Measurements from ENCODE around the gene APOL6. TPM values are rescaled to one million over a fixed set of nuclear protein-coding genes. Genes with fewer than 3 reads are reported as not detected.

Gene APOL6
- total RNA-seq, 2 donors from 2014 or later = 8.7 to 14.6 TPM

DNA sequence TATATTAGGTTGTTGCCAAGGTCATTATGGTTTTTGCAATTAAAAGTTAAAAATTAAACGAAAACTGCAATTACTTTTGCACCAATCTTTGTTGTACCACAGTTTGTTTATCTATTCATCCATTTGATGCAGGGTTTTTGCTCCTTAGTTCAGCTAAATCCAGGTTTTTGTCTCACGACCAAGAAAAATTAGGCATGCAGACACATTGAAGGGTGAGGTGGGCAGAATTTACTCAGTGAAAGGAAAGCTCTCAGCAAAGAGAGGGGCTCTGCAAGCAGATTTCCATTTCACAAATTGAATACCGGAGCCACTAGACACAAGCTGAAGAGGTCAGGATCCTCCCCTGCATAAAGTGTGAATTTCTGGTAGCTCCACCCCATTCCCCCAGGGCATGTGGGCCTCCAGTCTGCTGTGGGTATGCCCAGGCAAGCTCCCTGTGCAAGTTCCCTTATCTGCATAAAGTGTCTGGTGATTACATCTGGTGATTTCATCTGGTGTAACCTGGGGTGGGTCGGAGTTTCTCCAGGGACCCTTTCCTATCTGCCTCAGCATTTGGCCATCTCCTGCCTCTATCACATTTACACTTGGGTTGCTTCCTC is 33.3 kb downstream of the APOL6 start:
- Histone ChIP-seq H3K27me3 (replicated peaks; ENCODE audit: insufficient read depth) (no peaks in the 10 kb centered on the region), H3K4me1 (replicated peaks) (no peaks in the 10 kb centered on the region), H3K27ac (no peak overlapping the region), H3K4me3 (no peak overlapping the region), H3K9me3 (no peaks in the 10 kb centered on the region), H3K36me3 (no peaks in the 10 kb centered on the region)
- WGBS = 81% methylated on average over 4 of the region's 4 CpGs
- no peak for TF ChIP-seq POLR2AphosphoS5 (IDR thresholded peaks at IDR 0.05)
- TF ChIP-seq, protein P1, sequence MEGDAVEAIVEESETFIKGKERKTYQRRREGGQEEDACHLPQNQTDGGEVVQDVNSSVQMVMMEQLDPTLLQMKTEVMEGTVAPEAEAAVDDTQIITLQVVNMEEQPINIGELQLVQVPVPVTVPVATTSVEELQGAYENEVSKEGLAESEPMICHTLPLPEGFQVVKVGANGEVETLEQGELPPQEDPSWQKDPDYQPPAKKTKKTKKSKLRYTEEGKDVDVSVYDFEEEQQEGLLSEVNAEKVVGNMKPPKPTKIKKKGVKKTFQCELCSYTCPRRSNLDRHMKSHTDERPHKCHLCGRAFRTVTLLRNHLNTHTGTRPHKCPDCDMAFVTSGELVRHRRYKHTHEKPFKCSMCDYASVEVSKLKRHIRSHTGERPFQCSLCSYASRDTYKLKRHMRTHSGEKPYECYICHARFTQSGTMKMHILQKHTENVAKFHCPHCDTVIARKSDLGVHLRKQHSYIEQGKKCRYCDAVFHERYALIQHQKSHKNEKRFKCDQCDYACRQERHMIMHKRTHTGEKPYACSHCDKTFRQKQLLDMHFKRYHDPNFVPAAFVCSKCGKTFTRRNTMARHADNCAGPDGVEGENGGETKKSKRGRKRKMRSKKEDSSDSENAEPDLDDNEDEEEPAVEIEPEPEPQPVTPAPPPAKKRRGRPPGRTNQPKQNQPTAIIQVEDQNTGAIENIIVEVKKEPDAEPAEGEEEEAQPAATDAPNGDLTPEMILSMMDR (IDR thresholded peaks at IDR 0.05) = no peak
- TF ChIP-seq POLR2A (IDR thresholded peaks at IDR 0.05) = no peak
- no peak for DNase-seq (ENCODE audit: low spot score)
- intact Hi-C loops (cut with DNase I) = no loop called here

DNA sequence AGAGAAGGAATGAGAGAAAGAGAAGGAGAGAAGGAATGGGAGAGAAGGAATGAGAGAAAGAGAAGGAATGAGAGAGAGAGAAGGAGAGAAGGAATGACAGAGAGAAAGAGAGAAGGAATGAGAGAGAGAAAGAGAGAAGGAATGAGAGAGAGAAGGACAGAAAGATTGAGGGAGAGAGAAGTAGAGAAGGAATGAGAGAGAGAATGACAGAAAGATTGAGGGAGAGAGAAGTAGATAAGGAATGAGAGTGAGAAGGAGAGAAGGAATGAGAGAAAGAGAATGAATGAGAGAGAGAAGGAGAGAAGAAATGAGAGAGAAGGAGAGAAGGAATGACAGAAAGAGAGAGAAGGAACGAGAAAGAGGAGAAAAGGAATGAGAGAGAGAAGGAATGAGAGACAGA is 35.3 kb downstream of the APOL6 start:
- Histone ChIP-seq H3K27ac (no peak overlapping the region), H3K4me3 (no peak overlapping the region), H3K36me3 (no peaks in the 10 kb centered on the region), H3K27me3 (replicated peaks; ENCODE audit: insufficient read depth) (no peaks in the 10 kb centered on the region), H3K9me3 (no peaks in the 10 kb centered on the region), H3K4me1 (replicated peaks) (no peaks in the 10 kb centered on the region)
- 86% methylated on average over 1 of the region's 1 CpG for WGBS
- no peak for DNase-seq (ENCODE audit: low spot score)
- no peak for TF ChIP-seq POLR2A (IDR thresholded peaks at IDR 0.05)
- no peak for TF ChIP-seq POLR2AphosphoS5 (IDR thresholded peaks at IDR 0.05)
- TF ChIP-seq, protein P1 (IDR thresholded peaks at IDR 0.05) = no peak
- intact Hi-C loops (cut with DNase I) = no loop called here

DNA sequence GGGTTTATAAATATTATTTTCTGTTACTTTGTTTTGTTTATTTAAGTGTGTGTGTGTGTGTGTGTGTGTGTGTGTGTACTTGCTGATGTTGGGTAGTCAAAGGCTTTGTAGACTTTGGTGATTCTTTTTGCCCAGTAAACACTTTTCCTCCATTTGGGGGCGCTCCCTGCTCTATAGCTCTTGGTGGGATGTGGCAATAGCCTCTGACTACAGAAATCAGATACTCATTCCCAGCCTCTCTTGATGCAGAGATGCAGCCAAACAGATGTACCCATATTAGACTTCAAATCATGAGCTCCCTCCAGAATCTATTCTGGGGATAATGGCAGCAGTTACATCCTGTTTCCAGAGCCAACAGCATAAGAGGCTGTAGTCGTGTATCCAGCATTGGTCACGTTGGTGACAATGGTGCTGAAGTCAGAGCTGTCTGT is 36.0 kb downstream of the APOL6 start:
- WGBS = 45% methylated on average over 3 of the region's 3 CpGs
- H3K36me3 ChIP-seq = no peaks in the 10 kb centered on the region
- no peak for DNase-seq (ENCODE audit: low spot score)
- intact Hi-C loops (cut with DNase I) = no loop called here
- H3K4me3 ChIP-seq = no peak overlapping the region
- no peak overlapping the region for H3K27ac ChIP-seq
- no peaks in the 10 kb centered on the region for H3K9me3 ChIP-seq
- H3K4me1 ChIP-seq (replicated peaks) = no peaks in the 10 kb centered on the region
- no peaks in the 10 kb centered on the region for H3K27me3 ChIP-seq (replicated peaks; ENCODE audit: insufficient read depth)
- no peak for TF ChIP-seq POLR2AphosphoS5 (IDR thresholded peaks at IDR 0.05)
- TF ChIP-seq, protein P1 (IDR thresholded peaks at IDR 0.05) = no peak
- TF ChIP-seq POLR2A (IDR thresholded peaks at IDR 0.05) = no peak

DNA sequence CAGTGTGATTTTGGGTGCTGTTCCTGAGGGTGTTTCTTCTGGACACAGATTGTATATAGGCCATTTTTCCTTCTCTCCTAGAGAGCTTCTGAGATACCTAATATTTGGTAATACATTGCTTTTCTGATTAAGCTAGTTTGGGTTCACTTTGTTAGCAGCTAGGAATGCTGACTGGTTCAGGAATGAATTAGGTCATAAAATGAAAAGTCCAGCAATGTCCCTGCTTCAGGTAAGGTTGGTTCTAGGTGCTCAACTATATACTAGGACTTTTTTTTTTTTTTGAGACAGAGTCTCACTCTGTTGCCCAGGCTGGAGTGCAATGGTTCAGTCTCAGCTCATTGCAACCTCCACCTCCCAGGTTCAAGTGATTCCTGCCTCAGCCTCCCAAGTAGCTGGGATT is 36.5 kb downstream of the APOL6 start:
- H3K27ac ChIP-seq = no peak overlapping the region
- intact Hi-C loops (cut with DNase I) = no loop called here
- TF ChIP-seq POLR2AphosphoS5 (IDR thresholded peaks at IDR 0.05) = no peak
- TF ChIP-seq, protein P1 (IDR thresholded peaks at IDR 0.05) = no peak
- no peak for TF ChIP-seq POLR2A (IDR thresholded peaks at IDR 0.05)

DNA sequence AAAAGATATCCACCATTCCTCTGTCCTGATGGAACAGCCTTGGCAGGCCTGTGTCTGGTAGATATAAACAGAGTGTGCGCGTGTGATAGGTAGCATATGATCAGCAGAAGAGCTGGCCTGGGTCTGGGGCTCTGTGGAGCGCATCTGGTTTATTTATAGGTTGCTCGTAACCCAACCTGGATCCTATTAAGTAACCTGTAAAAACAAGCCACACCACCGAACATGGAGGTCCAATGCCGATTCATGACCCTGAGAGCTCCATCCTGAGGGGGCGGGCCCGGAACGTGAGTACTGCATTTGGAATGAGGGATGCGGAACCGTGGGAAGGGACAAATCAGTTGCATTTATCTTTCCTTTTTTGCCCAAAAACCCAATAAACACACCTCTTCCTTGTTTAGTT is 37.5 kb downstream of the APOL6 start:
- no peaks in the 10 kb centered on the region for H3K36me3 ChIP-seq
- H3K9me3 ChIP-seq = no peaks in the 10 kb centered on the region
- WGBS = 74% methylated on average over 11 of the region's 11 CpGs
- H3K4me1 ChIP-seq (replicated peaks) = no peaks in the 10 kb centered on the region
- no peak overlapping the region for H3K4me3 ChIP-seq
- intact Hi-C loops (cut with DNase I) = no loop called here
- H3K27me3 ChIP-seq (replicated peaks; ENCODE audit: insufficient read depth) = no peaks in the 10 kb centered on the region
- TF ChIP-seq, protein P1 (IDR thresholded peaks at IDR 0.05) = no peak
- TF ChIP-seq POLR2A (IDR thresholded peaks at IDR 0.05) = no peak
- TF ChIP-seq POLR2AphosphoS5 (IDR thresholded peaks at IDR 0.05) = no peak
- no peak overlapping the region for H3K27ac ChIP-seq
- DNase-seq (ENCODE audit: low spot score) = no peak

More for the DNA sequence above, 36.5 kb downstream of the APOL6 start:
- Histone ChIP-seq H3K9me3 (no peaks in the 10 kb centered on the region), H3K27me3 (replicated peaks; ENCODE audit: insufficient read depth) (no peaks in the 10 kb centered on the region), H3K36me3 (no peaks in the 10 kb centered on the region), H3K4me3 (no peak overlapping the region), H3K4me1 (replicated peaks) (no peaks in the 10 kb centered on the region)
- no peak for DNase-seq (ENCODE audit: low spot score)

Measured in prostate gland (tissue), 2 donors.